Stimulated activated CD4-positive, alpha-beta T cell treated with anti-CD3 and anti-CD28 coated beads, Interleukin-4, amount 100 ng/mL, for 4 hours (primary cell): ENCODE measurements around the gene NF1.
"Not testable (repeated sequence)": the region's sequence is repeated elsewhere in the genome, so short reads cannot be mapped to it uniquely, and the experiment has no call there.

Experiments used
- DNase-seq, 2 experiments: peaks; one replicate each; pipeline ENCODE4 v3.0.0-alpha.2; 2020

NF1 gene

GRCh38 chr17:31134576-31134975 is 39.8 kb downstream of the NF1 start:
- no peak for DNase-seq

GRCh38 chr17:31136319-31136718 is 41.5 kb downstream of the NF1 start:
- no peak for DNase-seq

- no peak for DNase-seq
Observed at GRCh38 chr17:31140111-31140510, 45.3 kb downstream of the NF1 start.

GRCh38 chr17:31144428-31144827 is 49.7 kb downstream of the NF1 start:
- no peak for DNase-seq

- no peak for DNase-seq
Observed at GRCh38 chr17:31144836-31145235, 50.1 kb downstream of the NF1 start.

- DNase-seq = no peak
Observed at GRCh38 chr17:31147507-31148202, 52.9 kb downstream of the NF1 start.

- DNase-seq = no peak
Observed at GRCh38 chr17:31148205-31148604, 53.4 kb downstream of the NF1 start.

GRCh38 chr17:31152271-31152670 is 57.5 kb downstream of the NF1 start:
- no peak for DNase-seq

GRCh38 chr17:31155208-31155810 is 60.5 kb downstream of the NF1 start:
- DNase-seq = no peak

GRCh38 chr17:31156326-31156725 is 61.5 kb downstream of the NF1 start:
- no peak for DNase-seq

- not testable (repeated sequence) for DNase-seq
Observed at GRCh38 chr17:31156864-31157263, 62.1 kb downstream of the NF1 start.

- no peak for DNase-seq
Observed at GRCh38 chr17:31158746-31159377, 64.1 kb downstream of the NF1 start.

GRCh38 chr17:31163091-31163781 is 68.5 kb downstream of the NF1 start:
- no peak for DNase-seq

GRCh38 chr17:31167111-31167510 is 72.3 kb downstream of the NF1 start:
- no peak for DNase-seq

- DNase-seq = no peak
Observed at GRCh38 chr17:31171701-31172100, 76.9 kb downstream of the NF1 start.

GRCh38 chr17:31172388-31172787 is 77.6 kb downstream of the NF1 start:
- DNase-seq = no peak

- DNase-seq = no peak
Observed at GRCh38 chr17:31174215-31174614, 79.4 kb downstream of the NF1 start.

- DNase-seq = no peak
Observed at GRCh38 chr17:31175237-31175636, 80.5 kb downstream of the NF1 start.

GRCh38 chr17:31176143-31176542 is 81.4 kb downstream of the NF1 start:
- not testable (repeated sequence) for DNase-seq

- DNase-seq = not testable (repeated sequence)
Observed at GRCh38 chr17:31178951-31179350, 84.2 kb downstream of the NF1 start.

- no peak for DNase-seq
Observed at GRCh38 chr17:31195305-31195704, 100.5 kb downstream of the NF1 start.

- no peak for DNase-seq
Observed at GRCh38 chr17:31198026-31198425, 103.2 kb downstream of the NF1 start.

GRCh38 chr17:31198666-31199065 is 103.9 kb downstream of the NF1 start:
- not testable (repeated sequence) for DNase-seq

GRCh38 chr17:31200287-31200686 is 105.5 kb downstream of the NF1 start:
- no peak for DNase-seq
